ENCODE data around the gene ANXA7.
"Not testable (repeated sequence)": the region's sequence is repeated elsewhere in the genome, so short reads cannot be mapped to it uniquely, and the experiment has no call there.

ANXA7 gene

DNA sequence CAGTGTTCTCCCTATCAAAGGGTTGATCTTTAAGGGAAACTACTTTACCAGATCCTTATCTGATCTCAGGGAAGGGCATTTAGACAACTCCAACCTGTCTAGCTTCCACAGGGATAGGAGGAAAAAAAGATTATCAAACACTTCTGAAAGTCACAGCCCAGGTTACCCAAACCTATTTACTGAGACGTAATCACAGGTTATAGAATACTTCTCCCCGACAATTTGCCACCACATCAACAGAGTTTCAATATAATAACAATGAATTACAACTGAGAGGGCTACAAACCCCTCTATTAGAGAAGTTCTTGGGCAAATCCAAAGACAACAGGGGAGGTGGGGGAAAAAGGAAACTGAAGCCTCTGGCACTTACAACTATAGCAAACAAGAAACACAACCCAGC is 81.5 kb downstream of the ANXA7 start:
- no peak for FAIRE-seq

DNA sequence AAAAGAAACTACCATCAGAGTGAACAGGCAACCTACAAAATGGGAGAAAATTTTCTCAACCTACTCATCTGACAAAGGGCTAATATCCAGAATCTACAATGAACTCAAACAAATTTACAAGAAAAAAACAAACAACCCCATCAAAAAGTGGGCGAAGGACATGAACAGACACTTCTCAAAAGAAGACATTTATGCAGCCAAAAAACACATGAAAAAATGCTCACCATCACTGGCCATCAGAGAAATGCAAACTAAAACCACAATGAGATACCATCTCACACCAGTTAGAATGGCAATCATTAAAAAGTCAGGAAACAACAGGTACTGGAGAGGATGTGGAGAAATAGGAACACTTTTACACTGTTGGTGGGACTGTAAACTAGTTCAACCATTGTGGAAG is 85.3 kb downstream of the ANXA7 start:
- FAIRE-seq = not testable (repeated sequence)

DNA sequence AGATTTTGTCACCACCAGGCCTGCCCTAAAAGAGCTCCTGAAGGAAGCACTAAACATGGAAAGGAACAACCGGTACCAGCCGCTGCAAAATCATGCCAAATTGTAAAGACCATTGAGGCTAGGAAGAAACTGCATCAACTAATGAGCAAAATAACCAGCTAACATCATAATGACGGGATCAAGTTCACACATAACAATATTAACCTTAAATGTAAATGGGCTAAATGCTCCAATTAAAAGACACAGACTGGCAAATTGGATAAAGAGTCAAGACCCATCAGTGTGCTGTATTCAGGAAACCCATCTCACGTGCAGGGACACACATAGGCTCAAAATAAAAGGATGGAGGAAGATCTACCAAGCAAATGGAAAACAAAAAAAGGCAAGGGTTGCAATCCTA is 88.6 kb downstream of the ANXA7 start:
- not testable (repeated sequence) for FAIRE-seq

Data from TTC549 (cell line).